ENCODE measurements around the gene CTNNA1.

Gene CTNNA1

DNA sequence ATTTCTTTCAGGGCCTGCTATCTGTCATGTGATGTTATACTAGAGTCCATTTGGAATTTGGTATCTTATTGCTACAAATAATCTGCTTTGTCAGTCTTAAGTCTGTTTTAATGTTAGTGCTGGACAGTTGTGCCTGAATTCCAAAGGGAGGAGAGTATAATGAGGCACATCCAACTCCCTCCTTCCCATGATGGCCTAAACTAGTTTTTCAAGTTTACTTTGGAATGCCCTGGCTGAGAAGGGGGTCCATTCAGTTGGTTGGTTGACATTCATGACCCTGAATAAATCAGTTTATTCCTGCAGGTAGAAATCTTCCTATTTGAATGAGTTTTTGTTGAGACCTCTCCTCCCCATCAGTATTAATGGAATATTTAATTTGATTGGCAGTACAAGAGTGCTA is 131.3 kb downstream of the CTNNA1 start:
- Histone ChIP-seq H3K4me1 (ENCODE audit: insufficient read depth, insufficient read length) (no peaks in the 10 kb centered on the region), H3K9ac (ENCODE audit: insufficient read length, low read depth) (no peak overlapping the region), H3K27me3 (ENCODE audit: insufficient read depth, insufficient read length) (no peaks in the 10 kb centered on the region), H3K9me3 (ENCODE audit: insufficient read depth, low read length) (peaks cover 13% of the 10 kb centered on the region; the same call in 1 of the 2 replicates), H3K4me3 (ENCODE audit: insufficient read length, low read depth) (no peak overlapping the region), H3K36me3 (ENCODE audit: insufficient read depth, insufficient read length, low read length) (peaks cover 23% of the 10 kb centered on the region)
- DNase-seq (ENCODE audit: low read depth, low spot score), result no peak
- no peak for TF ChIP-seq SUZ12 (IDR thresholded peaks at IDR 0.05; ENCODE audit: extremely low read depth, insufficient read depth, insufficient read length)
- no peak for TF ChIP-seq ZNF274 (IDR thresholded peaks at IDR 0.05; ENCODE audit: low read depth, low read length)
- TF ChIP-seq YY1 (IDR thresholded peaks at IDR 0.05; ENCODE audit: insufficient read depth, insufficient read length), result no peak

DNA sequence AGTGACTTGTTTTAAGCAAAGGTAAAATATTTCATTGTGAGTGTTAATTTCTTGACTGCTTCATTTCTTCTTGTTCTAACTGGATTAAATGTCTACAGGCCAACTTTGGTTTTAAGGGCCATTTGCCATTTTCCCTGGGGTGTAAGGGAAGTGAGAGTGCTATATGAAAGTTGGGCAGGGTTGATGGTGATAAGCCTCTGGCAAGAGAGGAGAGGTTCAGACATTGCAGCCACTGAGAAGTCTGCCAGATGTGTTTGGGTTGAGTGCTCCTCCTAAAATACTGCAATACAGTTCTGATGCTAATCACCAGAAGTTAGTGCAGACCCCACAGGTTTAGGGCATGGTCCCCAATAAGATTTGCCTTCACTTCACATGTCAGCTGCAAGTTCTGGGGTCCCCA is 136.8 kb downstream of the CTNNA1 start:
- H3K36me3 ChIP-seq (ENCODE audit: insufficient read depth, insufficient read length, low read length), result peaks cover 48% of the 10 kb centered on the region
- no peaks in the 10 kb centered on the region for H3K27me3 ChIP-seq (ENCODE audit: insufficient read depth, insufficient read length)
- peaks cover 27% of the 10 kb centered on the region for H3K9me3 ChIP-seq (ENCODE audit: insufficient read depth, low read length)
- no peak overlapping the region for H3K4me3 ChIP-seq (ENCODE audit: insufficient read length, low read depth)
- TF ChIP-seq SUZ12 (IDR thresholded peaks at IDR 0.05; ENCODE audit: extremely low read depth, insufficient read depth, insufficient read length) (no peak), YY1 (IDR thresholded peaks at IDR 0.05; ENCODE audit: insufficient read depth, insufficient read length) (no peak), ZNF274 (IDR thresholded peaks at IDR 0.05; ENCODE audit: low read depth, low read length) (no peak)
- no peaks in the 10 kb centered on the region for H3K4me1 ChIP-seq (ENCODE audit: insufficient read depth, insufficient read length)
- H3K9ac ChIP-seq (ENCODE audit: insufficient read length, low read depth), result no peak overlapping the region
- DNase-seq (ENCODE audit: low read depth, low spot score), result no peak

DNA sequence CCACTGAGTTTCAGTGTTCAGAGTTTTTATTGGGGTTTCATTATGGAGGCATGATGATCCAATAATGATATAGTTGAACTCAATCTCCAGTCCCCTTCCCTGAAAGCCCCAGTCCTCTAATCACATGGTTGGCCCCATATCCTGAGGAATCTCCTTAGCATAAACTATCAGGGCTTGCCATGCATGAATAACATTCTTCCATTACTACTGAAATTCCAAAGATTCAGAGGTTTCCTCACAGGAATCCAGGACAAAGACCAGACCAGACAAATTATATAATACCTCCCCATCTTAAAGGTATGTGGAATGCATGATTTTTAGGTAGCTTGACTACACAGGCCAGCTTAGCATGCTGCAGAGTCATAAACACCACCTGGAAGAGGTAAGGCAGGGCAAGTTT is 137.4 kb downstream of the CTNNA1 start:
- Histone ChIP-seq H3K27me3 (ENCODE audit: insufficient read depth, insufficient read length) (no peaks in the 10 kb centered on the region), H3K4me3 (ENCODE audit: insufficient read length, low read depth) (no peak overlapping the region), H3K9me3 (ENCODE audit: insufficient read depth, low read length) (peaks cover 27% of the 10 kb centered on the region), H3K36me3 (ENCODE audit: insufficient read depth, insufficient read length, low read length) (peaks cover 48% of the 10 kb centered on the region), H3K4me1 (ENCODE audit: insufficient read depth, insufficient read length) (no peaks in the 10 kb centered on the region), H3K9ac (ENCODE audit: insufficient read length, low read depth) (no peak overlapping the region)
- TF ChIP-seq YY1 (IDR thresholded peaks at IDR 0.05; ENCODE audit: insufficient read depth, insufficient read length) (no peak), ZNF274 (IDR thresholded peaks at IDR 0.05; ENCODE audit: low read depth, low read length) (no peak), SUZ12 (IDR thresholded peaks at IDR 0.05; ENCODE audit: extremely low read depth, insufficient read depth, insufficient read length) (no peak)
- no peak for DNase-seq (ENCODE audit: low read depth, low spot score)

DNA sequence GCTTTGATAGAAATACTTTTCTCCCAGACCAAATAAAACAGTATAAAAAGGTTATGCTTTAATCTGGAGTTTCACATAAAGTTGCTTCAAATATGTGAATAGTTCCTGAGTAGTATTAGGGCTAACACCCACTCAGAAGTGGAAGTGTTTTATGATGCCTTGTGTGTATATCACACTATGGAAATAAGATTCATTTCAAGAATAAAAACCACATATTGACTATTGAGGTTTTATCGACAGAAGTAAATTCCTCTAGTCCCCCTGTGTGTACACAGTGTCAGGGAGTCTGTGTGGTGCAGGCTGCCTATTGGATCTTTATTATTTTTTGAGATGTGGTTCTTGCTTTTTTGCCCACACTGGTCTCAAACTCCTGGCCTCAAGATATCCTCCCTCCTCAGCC is 142.7 kb downstream of the CTNNA1 start:
- H3K9me3 ChIP-seq (ENCODE audit: insufficient read depth, low read length), result peaks cover under 1% of the 10 kb centered on the region; the same call in 1 of the 2 replicates
- H3K4me1 ChIP-seq (ENCODE audit: insufficient read depth, insufficient read length), result no peaks in the 10 kb centered on the region
- peaks cover 15% of the 10 kb centered on the region for H3K36me3 ChIP-seq (ENCODE audit: insufficient read depth, insufficient read length, low read length)
- no peaks in the 10 kb centered on the region for H3K27me3 ChIP-seq (ENCODE audit: insufficient read depth, insufficient read length)
- DNase-seq (ENCODE audit: low read depth, low spot score), result no peak
- H3K9ac ChIP-seq (ENCODE audit: insufficient read length, low read depth), result no peak overlapping the region
- TF ChIP-seq SUZ12 (IDR thresholded peaks at IDR 0.05; ENCODE audit: extremely low read depth, insufficient read depth, insufficient read length) (no peak), ZNF274 (IDR thresholded peaks at IDR 0.05; ENCODE audit: low read depth, low read length) (no peak), YY1 (IDR thresholded peaks at IDR 0.05; ENCODE audit: insufficient read depth, insufficient read length) (no peak)
- H3K4me3 ChIP-seq (ENCODE audit: insufficient read length, low read depth), result no peak overlapping the region

DNA sequence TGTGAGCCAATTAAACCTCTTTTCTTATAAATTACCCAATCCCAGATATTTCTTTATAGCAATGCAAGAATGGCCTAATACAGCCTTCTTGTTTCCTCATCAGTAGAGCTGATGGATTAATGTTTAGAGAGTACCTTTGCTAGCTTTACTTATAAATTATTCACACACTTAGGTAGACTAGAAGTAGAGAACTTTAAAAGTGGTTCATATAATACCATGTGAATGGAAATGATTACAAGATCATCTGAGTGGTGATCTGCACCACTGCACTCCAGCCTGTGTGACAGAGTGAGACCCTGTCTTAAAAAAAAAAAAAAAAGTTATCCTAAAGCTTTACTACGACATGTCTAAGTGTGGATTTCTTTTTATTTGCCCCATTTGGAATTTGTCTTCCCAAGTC is 145.1 kb downstream of the CTNNA1 start:
- H3K4me3 ChIP-seq (ENCODE audit: insufficient read length, low read depth), result no peak overlapping the region
- H3K9ac ChIP-seq (ENCODE audit: insufficient read length, low read depth), result no peak overlapping the region
- H3K9me3 ChIP-seq (ENCODE audit: insufficient read depth, low read length), result no peaks in the 10 kb centered on the region
- TF ChIP-seq ZNF274 (IDR thresholded peaks at IDR 0.05; ENCODE audit: low read depth, low read length) (no peak), YY1 (IDR thresholded peaks at IDR 0.05; ENCODE audit: insufficient read depth, insufficient read length) (no peak), SUZ12 (IDR thresholded peaks at IDR 0.05; ENCODE audit: extremely low read depth, insufficient read depth, insufficient read length) (no peak)
- no peaks in the 10 kb centered on the region for H3K27me3 ChIP-seq (ENCODE audit: insufficient read depth, insufficient read length)
- no peaks in the 10 kb centered on the region for H3K4me1 ChIP-seq (ENCODE audit: insufficient read depth, insufficient read length)
- no peak for DNase-seq (ENCODE audit: low read depth, low spot score)
- H3K36me3 ChIP-seq (ENCODE audit: insufficient read depth, insufficient read length, low read length), result peaks cover 4% of the 10 kb centered on the region

DNA sequence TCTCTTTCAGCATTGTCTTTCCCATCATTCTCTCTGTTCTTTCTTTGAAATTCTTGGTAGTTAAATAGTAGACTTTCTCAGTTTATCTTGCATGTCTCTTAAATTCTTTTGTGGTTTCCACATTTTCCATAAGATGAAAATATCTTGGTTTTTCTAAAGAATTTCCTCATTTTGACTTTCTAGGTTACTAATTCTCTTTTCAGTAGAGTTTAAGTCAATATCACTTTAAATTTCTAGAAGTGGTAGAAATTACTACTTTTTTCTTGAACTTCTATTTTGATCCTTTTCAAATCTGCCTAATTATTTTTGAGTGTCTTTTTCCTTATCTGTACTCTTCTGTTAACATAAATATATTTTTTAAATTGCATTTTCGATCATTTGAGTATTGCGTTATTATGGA is 145.5 kb downstream of the CTNNA1 start:
- Histone ChIP-seq H3K9ac (ENCODE audit: insufficient read length, low read depth) (no peak overlapping the region), H3K4me3 (ENCODE audit: insufficient read length, low read depth) (no peak overlapping the region), H3K9me3 (ENCODE audit: insufficient read depth, low read length) (no peaks in the 10 kb centered on the region), H3K36me3 (ENCODE audit: insufficient read depth, insufficient read length, low read length) (peaks cover 5% of the 10 kb centered on the region), H3K4me1 (ENCODE audit: insufficient read depth, insufficient read length) (no peaks in the 10 kb centered on the region), H3K27me3 (ENCODE audit: insufficient read depth, insufficient read length) (no peaks in the 10 kb centered on the region)
- DNase-seq (ENCODE audit: low read depth, low spot score), result no peak
- TF ChIP-seq ZNF274 (IDR thresholded peaks at IDR 0.05; ENCODE audit: low read depth, low read length) (no peak), SUZ12 (IDR thresholded peaks at IDR 0.05; ENCODE audit: extremely low read depth, insufficient read depth, insufficient read length) (no peak), YY1 (IDR thresholded peaks at IDR 0.05; ENCODE audit: insufficient read depth, insufficient read length) (no peak)

DNA sequence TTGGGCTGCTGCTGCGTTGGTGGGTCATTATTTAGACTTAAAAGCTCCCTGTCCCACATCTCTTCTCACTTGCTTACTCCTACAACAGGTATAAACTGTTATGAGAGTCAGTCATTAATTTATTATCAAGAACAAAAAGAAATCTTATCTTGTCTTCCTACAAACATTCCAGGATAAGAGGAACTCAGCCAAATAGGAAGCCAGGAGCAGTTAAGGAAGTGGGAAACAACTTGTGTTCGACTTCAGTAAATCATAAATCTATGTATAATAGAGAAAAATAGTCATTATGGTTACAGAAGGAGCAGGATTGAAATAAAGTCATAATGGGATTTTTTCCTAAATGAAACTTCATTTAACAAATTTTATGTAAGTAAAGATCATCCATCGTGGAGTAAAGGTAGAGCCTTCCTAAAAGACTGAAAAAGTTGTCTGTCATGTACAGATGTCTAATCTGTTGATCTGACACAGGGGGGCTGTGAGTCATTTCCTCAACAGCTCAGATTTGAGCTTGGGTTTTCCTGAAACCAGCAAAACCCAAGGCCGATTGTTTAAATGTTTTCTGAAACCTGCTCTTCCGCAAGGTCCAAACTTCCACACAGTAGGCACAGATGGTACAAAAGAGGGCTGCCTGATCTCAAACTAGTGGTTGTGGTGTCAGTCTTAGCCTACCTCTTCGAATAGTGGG is 147.2 kb downstream of the CTNNA1 start:
- Histone ChIP-seq H3K27me3 (ENCODE audit: insufficient read depth, insufficient read length) (no peaks in the 10 kb centered on the region), H3K9ac (ENCODE audit: insufficient read length, low read depth) (no peak overlapping the region), H3K36me3 (ENCODE audit: insufficient read depth, insufficient read length, low read length) (peaks cover 12% of the 10 kb centered on the region), H3K9me3 (ENCODE audit: insufficient read depth, low read length) (no peaks in the 10 kb centered on the region), H3K4me1 (ENCODE audit: insufficient read depth, insufficient read length) (no peaks in the 10 kb centered on the region), H3K4me3 (ENCODE audit: insufficient read length, low read depth) (no peak overlapping the region)
- DNase-seq (ENCODE audit: low read depth, low spot score), result no peak
- TF ChIP-seq YY1 (IDR thresholded peaks at IDR 0.05; ENCODE audit: insufficient read depth, insufficient read length) (no peak), SUZ12 (IDR thresholded peaks at IDR 0.05; ENCODE audit: extremely low read depth, insufficient read depth, insufficient read length) (no peak), ZNF274 (IDR thresholded peaks at IDR 0.05; ENCODE audit: low read depth, low read length) (no peak)
